B cell (primary cell): ENCODE measurements around the gene STYK1. TPM values are rescaled to one million over a fixed set of nuclear protein-coding genes. Genes with fewer than 3 reads are reported as not detected.

Source experiments
- ATAC-seq: fragments of 200-7000 bp; cut with Tn5 transposase; one replicate; pipeline ENCODE4 v1.10.0; 2021; ENCODE audit warnings: low read depth, mild to moderate bottlenecking, moderate number of reproducible peaks, moderate library complexity
- CTCF ChIA-PET: fragments of 350-600 bp; sonication (Branson Sonifier 250); formaldehyde crosslinking; loops from one replicate; lab custom pipeline; 2021; ENCODE audit warnings: antibody characterized with exemption, inconsistent platforms; lab: Charles Lee
- POLR2A ChIA-PET: fragments of 350-600 bp; sonication (Branson Sonifier 250); formaldehyde crosslinking; loops from one replicate; lab custom pipeline; 2021; ENCODE audit warnings: antibody characterized with exemption; lab: Charles Lee
- DNase-seq: peaks from one replicate; pipeline ENCODE4 v3.0.0; 2013
- H2AFZ ChIP-seq: 2 replicates; pipeline ENCODE4 v1.6.1; 2012; ENCODE audit warnings: mild to moderate bottlenecking, low read depth, low read length; ENCODE audit not compliant: insufficient read depth, poor library complexity, severe bottlenecking
- H3K27ac ChIP-seq, 2 donors: 1 replicate in 1 of 2; 2 replicates in 1 of 2; pipeline ENCODE4 v1.5.1; 2012 to 2013; ENCODE audit warnings: low read length in 2 of 2, mild to moderate bottlenecking in 2 of 2, moderate library complexity in 1 of 2
- H3K27me3 ChIP-seq, 4 experiments: fragments of 200-600 bp in 1 of 4; sonication (generic) in 1 of 4; replicated peaks in 1 of 4; 1 replicate in 2 of 4; 2 replicates in 2 of 4; pipeline versions ENCODE4 v1.6.1 to v1.7.0; 2013 to 2016; ENCODE audit warnings: low read length in 3 of 4, mild to moderate bottlenecking in 2 of 4, mixed read lengths in 1 of 4, moderate library complexity in 1 of 4; ENCODE audit not compliant: insufficient read depth in 4 of 4, control insufficient read depth in 3 of 4; ENCODE audit errors: control extremely low read depth in 1 of 4
- H3K36me3 ChIP-seq, 2 experiments: replicated peaks in 1 of 2; 1 replicate in 1 of 2; 2 replicates in 1 of 2; pipeline versions ENCODE4 v1.6.1 to v1.7.1; 2013; ENCODE audit warnings: low read length in 1 of 2; ENCODE audit not compliant: insufficient read depth in 2 of 2, control insufficient read depth in 1 of 2; ENCODE audit errors: control extremely low read depth in 1 of 2, extremely low read depth in 1 of 2
- H3K4me1 ChIP-seq, 2 donors: fragments of 200-600 bp in 1 of 2; sonication (generic) in 1 of 2; 1 replicate in 1 of 2; 2 replicates in 1 of 2; pipeline versions ENCODE4 v1.5.1 to v1.6.1; 2013 to 2017; ENCODE audit warnings: low read length in 2 of 2; ENCODE audit not compliant: control insufficient read depth in 2 of 2, insufficient read depth in 2 of 2
- H3K4me2 ChIP-seq: replicated peaks from 2 replicates; pipeline ENCODE3; 2012; ENCODE audit warnings: mild to moderate bottlenecking, low read depth, low read length; ENCODE audit not compliant: poor library complexity, severe bottlenecking
- H3K4me3 ChIP-seq, 5 experiments: fragments of 200-600 bp in 1 of 5; sonication (generic) in 1 of 5; 1 replicate in 3 of 5; 2 replicates in 2 of 5; pipeline versions ENCODE4 v1.5.1 to v1.7.0; 2011 to 2016; ENCODE audit warnings: low read length in 4 of 5, mild to moderate bottlenecking in 4 of 5, low read depth in 2 of 5, control low read depth in 1 of 5, moderate library complexity in 1 of 5; ENCODE audit not compliant: insufficient read depth in 1 of 5; ENCODE audit errors: control extremely low read depth in 1 of 5, extremely low read depth in 1 of 5
- H3K79me2 ChIP-seq: fragments of 200-600 bp; sonication (generic); one replicate; pipeline ENCODE4 v1.6.0; 2016; ENCODE audit warnings: low read length; ENCODE audit not compliant: control insufficient read depth, insufficient read depth
- H3K9ac ChIP-seq: fragments of 200-600 bp; sonication (generic); 2 replicates; pipeline ENCODE4 v1.6.1; 2017; ENCODE audit warnings: mild to moderate bottlenecking, low read length, moderate library complexity
- H3K9me3 ChIP-seq, 3 donors: one replicate each; pipeline versions ENCODE4 v1.6.1 to v1.7.1; 2013; ENCODE audit warnings: low read length in 2 of 3; ENCODE audit not compliant: control insufficient read depth in 2 of 3, insufficient read depth in 1 of 3; ENCODE audit errors: control extremely low read depth in 1 of 3
- H4K20me1 ChIP-seq: 2 replicates; pipeline ENCODE4 v1.6.0; 2012; ENCODE audit warnings: mild to moderate bottlenecking, low read length; ENCODE audit not compliant: insufficient read depth, control insufficient read depth, poor library complexity, severe bottlenecking
- H3K27ac Mint-ChIP-seq: one replicate; pipeline ENCODE4 v1.8.0; 2021; ENCODE audit warnings: mixed read lengths
- H3K27me3 Mint-ChIP-seq: one replicate; pipeline ENCODE4 v1.8.0; 2021; ENCODE audit warnings: mixed read lengths
- H3K4me1 Mint-ChIP-seq: one replicate; pipeline ENCODE4 v1.8.0; 2021; ENCODE audit warnings: mixed read lengths
- H3K4me3 Mint-ChIP-seq: one replicate; pipeline ENCODE4 v1.8.0; 2021; ENCODE audit warnings: mixed read lengths
- H3K9me3 Mint-ChIP-seq: one replicate; pipeline ENCODE4 v1.8.0; 2022; ENCODE audit warnings: mixed read lengths; ENCODE audit not compliant: insufficient read depth
- EZH2 ChIP-seq: IDR thresholded peaks from 2 replicates; pipeline ENCODE4 v1.6.1; 2012; ENCODE audit warnings: borderline replicate concordance, low read depth, mild to moderate bottlenecking, moderate library complexity, low read length; ENCODE audit not compliant: insufficient read depth, poor library complexity, severe bottlenecking
- WGBS: methylation state at CpG from one replicate; pipeline ENCODE4 v1.1.5; 2013; ENCODE audit warnings: missing lambda C conversion rate; ENCODE audit not compliant: insufficient coverage; 5-methylcytosine and 5-hydroxymethylcytosine counted together
- intact Hi-C: fragments of 100-400 bp; cut with micrococcal nuclease; formaldehyde crosslinking; loops from one replicate; pipeline ENCODE4 v1.10.0; 2022
- polyA plus RNA-seq: library from polyadenylated mRNA; depleted of rRNA; stranded (reverse); fragments of >200 nt; gene quantifications from 2 replicates; pipeline ENCODE4 v1.2.3, GENCODE V29; 2012
- total RNA-seq, 2 donors: library from RNA; stranded (reverse); fragments of 120-200 nt in 1 of 2; gene quantifications; 1 replicate in 1 of 2; 2 replicates in 1 of 2; pipeline versions ENCODE4 v1.2.3 to v1.2.4, GENCODE V29; 2013 to 2022
- TF ChIP-seq, protein P1 (sequence below): fragments of 200-600 bp; IDR thresholded peaks from one replicate; pipeline ENCODE4 v1.8.0; 2022; ENCODE audit warnings: antibody characterized with exemption, mild to moderate bottlenecking

STYK1 gene
- total and polyA plus RNA-seq, 2 donors (not counting 1 experiment from before 2014, with no cell fraction given) = not detected

- no peak for TF ChIP-seq EZH2
- TF ChIP-seq, protein P1, sequence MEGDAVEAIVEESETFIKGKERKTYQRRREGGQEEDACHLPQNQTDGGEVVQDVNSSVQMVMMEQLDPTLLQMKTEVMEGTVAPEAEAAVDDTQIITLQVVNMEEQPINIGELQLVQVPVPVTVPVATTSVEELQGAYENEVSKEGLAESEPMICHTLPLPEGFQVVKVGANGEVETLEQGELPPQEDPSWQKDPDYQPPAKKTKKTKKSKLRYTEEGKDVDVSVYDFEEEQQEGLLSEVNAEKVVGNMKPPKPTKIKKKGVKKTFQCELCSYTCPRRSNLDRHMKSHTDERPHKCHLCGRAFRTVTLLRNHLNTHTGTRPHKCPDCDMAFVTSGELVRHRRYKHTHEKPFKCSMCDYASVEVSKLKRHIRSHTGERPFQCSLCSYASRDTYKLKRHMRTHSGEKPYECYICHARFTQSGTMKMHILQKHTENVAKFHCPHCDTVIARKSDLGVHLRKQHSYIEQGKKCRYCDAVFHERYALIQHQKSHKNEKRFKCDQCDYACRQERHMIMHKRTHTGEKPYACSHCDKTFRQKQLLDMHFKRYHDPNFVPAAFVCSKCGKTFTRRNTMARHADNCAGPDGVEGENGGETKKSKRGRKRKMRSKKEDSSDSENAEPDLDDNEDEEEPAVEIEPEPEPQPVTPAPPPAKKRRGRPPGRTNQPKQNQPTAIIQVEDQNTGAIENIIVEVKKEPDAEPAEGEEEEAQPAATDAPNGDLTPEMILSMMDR = no peak
- ATAC-seq (no peak), DNase-seq (no peak)
- H3K4me1 Mint-ChIP-seq = no peaks in the 10 kb centered on the region
- ChIA-PET POLR2A (no interaction called here), CTCF (interaction anchor here (0.8 kb wide), 1 partner anchor 136 kb away, joined by 3 read pairs; no protein-coding TSS in a partner anchor)
- Histone ChIP-seq H3K27me3 (peaks cover 0 to 3% (median 0%) of the 10 kb centered on the region in 4 experiments), H3K79me2 (no peaks in the 10 kb centered on the region), H3K4me1 (no peaks in the 10 kb centered on the region), H3K27ac (no peak overlapping the region), H4K20me1 (no peaks in the 10 kb centered on the region), H3K4me2 (no peak overlapping the region), H3K4me3 (no peak overlapping the region), H3K9me3 (no peaks in the 10 kb centered on the region), H3K36me3 (no peaks in the 10 kb centered on the region), H2AFZ (no peak overlapping the region), H3K9ac (no peak overlapping the region)
- H3K27me3 Mint-ChIP-seq = peaks cover 17% of the 10 kb centered on the region
- H3K4me3 Mint-ChIP-seq = no peak overlapping the region
- no peak overlapping the region for H3K27ac Mint-ChIP-seq
- no peaks in the 10 kb centered on the region for H3K9me3 Mint-ChIP-seq
- 96% methylated on average over 4 of the region's 5 CpGs for WGBS
- intact Hi-C loops = no loop called here
These were observed 39.4 kb downstream of the STYK1 start for GRCh38 chr12:10634427-10634826.

DNA sequence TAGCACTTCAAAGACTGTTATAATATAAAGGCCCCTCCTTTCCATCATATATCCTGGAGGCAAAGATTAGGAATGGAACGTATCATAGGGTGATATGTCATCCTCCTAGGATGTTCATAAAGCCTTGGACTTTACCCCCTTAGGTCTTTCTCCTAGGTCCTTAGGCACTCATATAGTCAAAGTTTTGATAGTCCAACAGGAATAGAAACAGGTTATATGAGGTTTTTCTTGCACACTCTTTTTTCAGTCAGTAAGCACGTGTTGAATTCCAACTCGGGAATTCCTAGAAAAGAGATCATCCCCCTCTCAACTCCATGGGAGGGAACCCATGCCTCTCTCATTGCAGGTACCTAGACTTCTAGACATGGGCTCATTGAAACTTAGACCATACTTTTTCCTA is 40.3 kb downstream of the STYK1 start:
- ChIA-PET POLR2A (no interaction called here), CTCF (interaction anchor here (0.8 kb wide), 1 partner anchor 137 kb away, joined by 3 read pairs; no protein-coding TSS in a partner anchor)
- Histone ChIP-seq H2AFZ (no peak overlapping the region), H3K9me3 (no peaks in the 10 kb centered on the region), H3K27ac (no peak overlapping the region), H3K79me2 (no peaks in the 10 kb centered on the region), H3K27me3 (peaks cover 0 to 3% (median 0%) of the 10 kb centered on the region in 4 experiments), H3K4me3 (no peak overlapping the region), H3K4me2 (no peak overlapping the region), H4K20me1 (no peaks in the 10 kb centered on the region), H3K36me3 (no peaks in the 10 kb centered on the region), H3K9ac (no peak overlapping the region), H3K4me1 (no peaks in the 10 kb centered on the region)
- no peaks in the 10 kb centered on the region for H3K9me3 Mint-ChIP-seq
- no peak overlapping the region for H3K27ac Mint-ChIP-seq
- H3K27me3 Mint-ChIP-seq = peaks cover 17% of the 10 kb centered on the region
- intact Hi-C loops = no loop called here
- TF ChIP-seq, protein P1 = no peak
- no peak for TF ChIP-seq EZH2
- H3K4me3 Mint-ChIP-seq = no peak overlapping the region
- 84% methylated on average over 2 of the region's 3 CpGs for WGBS
- ATAC-seq (no peak), DNase-seq (no peak)
- H3K4me1 Mint-ChIP-seq = no peaks in the 10 kb centered on the region
